IMR-90 (cell line): ENCODE data around the gene SHROOM1.

Source experiments
- CEBPB ChIP-seq: IDR thresholded peaks from 2 replicates; pipeline ENCODE4 v1.6.1; 2012; ENCODE audit warnings: low read depth, low read length, improper control_type of control experiment
- MAZ ChIP-seq: IDR thresholded peaks from 2 replicates; pipeline ENCODE4 v1.6.1; 2012; ENCODE audit warnings: low read depth, mild to moderate bottlenecking, low read length, improper control_type of control experiment, moderate library complexity, borderline replicate concordance
- MXI1 ChIP-seq: IDR thresholded peaks from 2 replicates; pipeline ENCODE4 v1.6.1; 2012; ENCODE audit warnings: low read depth, mild to moderate bottlenecking, low read length, moderate library complexity, borderline replicate concordance
- POLR2A ChIP-seq: IDR thresholded peaks from 2 replicates; pipeline ENCODE4 v1.6.1; 2012; ENCODE audit warnings: mild to moderate bottlenecking, low read depth, low read length
- RAD21 ChIP-seq: IDR thresholded peaks from 2 replicates; pipeline ENCODE4 v1.6.1; 2012; ENCODE audit warnings: low read length, improper control_type of control experiment
- RCOR1 ChIP-seq: IDR thresholded peaks from 2 replicates; pipeline ENCODE4 v1.6.1; 2012; ENCODE audit warnings: mild to moderate bottlenecking, low read length, improper control_type of control experiment; ENCODE audit not compliant: insufficient replicate concordance
- RFX5 ChIP-seq: IDR thresholded peaks from 2 replicates; pipeline ENCODE4 v1.8.0; 2012; ENCODE audit warnings: low read depth, mild to moderate bottlenecking, low read length, moderate library complexity
- SMC3 ChIP-seq: fragments of 150-350 bp; IDR thresholded peaks from 2 replicates; pipeline ENCODE4 v1.6.1; 2016; ENCODE audit warnings: low read depth, mild to moderate bottlenecking, antibody characterized with exemption, low read length, moderate library complexity
- TF ChIP-seq, protein P1 (sequence below): conservative IDR thresholded peaks from 2 replicates; pipeline ENCODE4 v1.5.1; 2012; ENCODE audit warnings: mild to moderate bottlenecking, low read depth, low read length, improper control_type of control experiment
- TF ChIP-seq, protein P2 (sequence below): fragments of 150-350 bp; IDR thresholded peaks from 2 replicates; pipeline ENCODE4 v1.6.1; 2017; ENCODE audit warnings: mild to moderate bottlenecking, antibody characterized with exemption, low read length, low read depth
- TF ChIP-seq, protein P3 (sequence below): fragments of 150-350 bp; IDR thresholded peaks from 2 replicates; pipeline ENCODE4 v1.6.1; 2016; ENCODE audit warnings: low read depth, mild to moderate bottlenecking, low read length, moderate library complexity, borderline replicate concordance

DNA sequence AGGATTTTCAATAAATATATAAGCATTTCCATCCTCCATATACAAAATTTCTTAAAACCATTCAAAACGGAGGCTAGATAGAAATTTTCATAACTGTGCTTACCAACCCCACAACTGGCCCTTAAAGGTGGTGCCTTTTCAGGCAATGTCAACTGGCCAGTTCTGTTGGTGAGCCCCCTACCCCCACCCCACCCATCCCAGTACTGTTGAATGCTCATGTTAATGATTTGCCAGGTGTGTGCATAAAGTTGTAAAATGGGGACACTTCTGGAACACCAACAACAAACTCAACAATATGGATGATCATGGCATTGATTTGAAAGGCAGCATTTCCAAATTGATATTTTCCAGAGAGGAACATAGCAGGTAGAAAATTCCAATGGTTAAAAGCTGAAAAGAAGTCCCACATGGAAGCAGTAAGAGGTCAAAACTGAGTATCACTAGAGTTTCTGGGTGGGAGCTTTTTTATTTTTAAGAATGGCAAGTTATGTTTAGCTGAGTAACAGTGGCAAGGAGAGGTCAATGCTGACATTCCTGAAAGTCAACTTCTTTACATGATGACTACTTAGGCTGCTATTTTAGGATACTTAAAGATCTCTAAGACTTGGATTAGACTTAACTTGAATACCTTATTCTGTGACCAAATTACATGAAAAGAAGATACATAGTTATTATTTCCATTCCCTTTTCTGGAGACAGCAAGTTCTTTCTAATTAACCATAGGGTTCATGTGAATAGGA, 45.7 kb upstream of the SHROOM1 start:
- TF ChIP-seq, protein P1, sequence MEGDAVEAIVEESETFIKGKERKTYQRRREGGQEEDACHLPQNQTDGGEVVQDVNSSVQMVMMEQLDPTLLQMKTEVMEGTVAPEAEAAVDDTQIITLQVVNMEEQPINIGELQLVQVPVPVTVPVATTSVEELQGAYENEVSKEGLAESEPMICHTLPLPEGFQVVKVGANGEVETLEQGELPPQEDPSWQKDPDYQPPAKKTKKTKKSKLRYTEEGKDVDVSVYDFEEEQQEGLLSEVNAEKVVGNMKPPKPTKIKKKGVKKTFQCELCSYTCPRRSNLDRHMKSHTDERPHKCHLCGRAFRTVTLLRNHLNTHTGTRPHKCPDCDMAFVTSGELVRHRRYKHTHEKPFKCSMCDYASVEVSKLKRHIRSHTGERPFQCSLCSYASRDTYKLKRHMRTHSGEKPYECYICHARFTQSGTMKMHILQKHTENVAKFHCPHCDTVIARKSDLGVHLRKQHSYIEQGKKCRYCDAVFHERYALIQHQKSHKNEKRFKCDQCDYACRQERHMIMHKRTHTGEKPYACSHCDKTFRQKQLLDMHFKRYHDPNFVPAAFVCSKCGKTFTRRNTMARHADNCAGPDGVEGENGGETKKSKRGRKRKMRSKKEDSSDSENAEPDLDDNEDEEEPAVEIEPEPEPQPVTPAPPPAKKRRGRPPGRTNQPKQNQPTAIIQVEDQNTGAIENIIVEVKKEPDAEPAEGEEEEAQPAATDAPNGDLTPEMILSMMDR = no peak
- no peak for TF ChIP-seq MAZ
- no peak for TF ChIP-seq POLR2A
- TF ChIP-seq CEBPB = no peak
- no peak for TF ChIP-seq RAD21
- no peak for TF ChIP-seq RCOR1
- TF ChIP-seq MXI1 = no peak
- TF ChIP-seq, protein P2, sequence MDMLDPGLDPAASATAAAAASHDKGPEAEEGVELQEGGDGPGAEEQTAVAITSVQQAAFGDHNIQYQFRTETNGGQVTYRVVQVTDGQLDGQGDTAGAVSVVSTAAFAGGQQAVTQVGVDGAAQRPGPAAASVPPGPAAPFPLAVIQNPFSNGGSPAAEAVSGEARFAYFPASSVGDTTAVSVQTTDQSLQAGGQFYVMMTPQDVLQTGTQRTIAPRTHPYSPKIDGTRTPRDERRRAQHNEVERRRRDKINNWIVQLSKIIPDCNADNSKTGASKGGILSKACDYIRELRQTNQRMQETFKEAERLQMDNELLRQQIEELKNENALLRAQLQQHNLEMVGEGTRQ = no peak
- TF ChIP-seq, protein P3, sequence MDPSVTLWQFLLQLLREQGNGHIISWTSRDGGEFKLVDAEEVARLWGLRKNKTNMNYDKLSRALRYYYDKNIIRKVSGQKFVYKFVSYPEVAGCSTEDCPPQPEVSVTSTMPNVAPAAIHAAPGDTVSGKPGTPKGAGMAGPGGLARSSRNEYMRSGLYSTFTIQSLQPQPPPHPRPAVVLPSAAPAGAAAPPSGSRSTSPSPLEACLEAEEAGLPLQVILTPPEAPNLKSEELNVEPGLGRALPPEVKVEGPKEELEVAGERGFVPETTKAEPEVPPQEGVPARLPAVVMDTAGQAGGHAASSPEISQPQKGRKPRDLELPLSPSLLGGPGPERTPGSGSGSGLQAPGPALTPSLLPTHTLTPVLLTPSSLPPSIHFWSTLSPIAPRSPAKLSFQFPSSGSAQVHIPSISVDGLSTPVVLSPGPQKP = no peak
- TF ChIP-seq SMC3 = no peak
- no peak for TF ChIP-seq RFX5
